ENCODE measurements around the gene DTNB.

GRCh38 chr2:25650256-25650655 is 23.1 kb downstream of the DTNB start:
- TF ChIP-seq CTCF (IDR thresholded peaks at IDR 0.05) (no peak), POLR2A (IDR thresholded peaks at IDR 0.05) (no peak)
